CD4-positive, alpha-beta T cell treated with Interleukin-4 for 4 hours (primary cell): ENCODE results near the gene LRBA.

Experiments
- DNase-seq: peaks from one replicate; pipeline ENCODE4 v3.0.0-alpha.2; 2020

LRBA gene

GRCh38 chr4:150217192-150217591 lies 797.9 kb downstream of the LRBA start:
- DNase-seq: no peak

GRCh38 chr4:150216726-150217125 lies 798.4 kb downstream of the LRBA start:
- no peak for DNase-seq

- no peak for DNase-seq
These were observed 799.5 kb downstream of the LRBA start for GRCh38 chr4:150215601-150216000.
